ENCODE results near the gene SPDYE6. TPM values are rescaled to one million over a fixed set of nuclear protein-coding genes. Genes with fewer than 3 reads are reported as not detected.

SPDYE6 gene
- polyA plus RNA-seq, 1 of the 3 experiments (the other 2 are of a cell fraction), result not detected

DNA sequence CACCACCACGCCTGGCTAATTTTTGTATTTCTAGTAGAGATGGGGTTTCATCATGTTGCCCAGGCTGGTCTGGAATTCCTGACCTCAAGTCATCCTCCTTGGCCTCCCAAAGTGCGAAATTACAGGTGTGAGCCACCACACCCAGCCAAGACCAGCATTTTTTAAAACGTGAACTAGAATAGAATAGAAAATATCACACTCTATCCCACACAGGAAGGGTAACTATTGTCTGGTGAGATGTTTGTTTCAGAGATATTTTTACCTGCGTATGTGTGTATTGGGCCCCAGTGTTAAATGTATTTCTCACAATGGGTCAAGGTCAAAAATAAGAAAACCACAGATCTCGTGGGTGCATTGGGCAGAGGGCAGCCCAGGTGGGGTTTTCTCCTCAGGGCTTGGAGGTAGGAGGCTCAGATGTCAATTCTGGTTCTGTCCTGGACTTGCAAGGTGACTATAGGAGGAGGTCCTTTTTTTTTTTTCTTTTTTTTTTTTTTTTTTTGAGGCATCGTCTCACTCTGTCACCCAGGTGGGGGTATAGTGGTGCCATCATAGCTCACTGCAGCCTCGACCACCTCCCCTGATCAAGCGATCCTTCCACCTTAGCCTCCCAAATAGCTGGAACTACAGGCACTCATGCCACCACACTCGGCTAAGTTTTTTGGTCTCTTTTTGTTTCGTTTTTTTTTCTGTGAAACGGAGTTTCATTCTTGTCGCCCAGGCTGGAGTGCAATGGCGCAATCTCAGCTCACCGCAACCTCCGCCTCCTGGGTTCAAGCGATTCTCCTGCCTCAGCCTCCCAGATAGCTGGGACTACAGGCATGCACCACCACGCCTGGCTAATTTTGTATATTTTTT, 50.6 kb downstream of the SPDYE6 start:
- Histone ChIP-seq H3K9ac (no peak overlapping the region), H3K27me3 (ENCODE audit: insufficient read depth) (no peaks in the 10 kb centered on the region), H3K36me3 (replicated peaks in 1 of 2; ENCODE audit: control insufficient read depth in 1 of 2, insufficient read depth in 2 of 2, low read length in 1 of 2) (no peaks in the 10 kb centered on the region), H3K79me2 (ENCODE audit: insufficient read depth) (no peaks in the 10 kb centered on the region), H3K27ac (ENCODE audit: low read depth in 2 of 2, low read length in 1 of 2) (no peak overlapping the region), H3K4me2 (no peak overlapping the region), H3K9me3 (no peaks in the 10 kb centered on the region), H3K4me1 (ENCODE audit: control insufficient read depth in 1 of 2, insufficient read depth in 2 of 2, low read depth in 1 of 2, low read length in 1 of 2) (peaks cover 0 to 5% of the 10 kb centered on the region in 2 experiments; a peak in 1 of 4 replicates), H4K20me1 (ENCODE audit: insufficient read depth) (no peaks in the 10 kb centered on the region), H3K4me3 (ENCODE audit: low read depth in 2 of 2, low read length in 1 of 2) (no peak overlapping the region), H2AFZ (ENCODE audit: low read depth) (no peak overlapping the region), H3K9me2 (no peaks in the 10 kb centered on the region), H3F3A (replicated peaks; ENCODE audit: insufficient read depth) (no peaks in the 10 kb centered on the region)
- ChIA-PET POLR2A (no interaction called here), CTCF (interaction anchor here (0.7 to 2.3 kb wide), 4 partner anchors 10 to 145 kb away, joined by 3 to 7 read pairs (median 3); no protein-coding TSS in a partner anchor)
- WGBS (ENCODE audit: low lambda C conversion rate), result 90% methylated on average over 17 of the region's 17 CpGs
- DNase-seq, result no peak
- no peak for TF ChIP-seq EP300 (IDR thresholded peaks at IDR 0.05; ENCODE audit: borderline replicate concordance in 1 of 2, low read depth in 1 of 2, low read length in 1 of 2)
- TF ChIP-seq, protein P1, sequence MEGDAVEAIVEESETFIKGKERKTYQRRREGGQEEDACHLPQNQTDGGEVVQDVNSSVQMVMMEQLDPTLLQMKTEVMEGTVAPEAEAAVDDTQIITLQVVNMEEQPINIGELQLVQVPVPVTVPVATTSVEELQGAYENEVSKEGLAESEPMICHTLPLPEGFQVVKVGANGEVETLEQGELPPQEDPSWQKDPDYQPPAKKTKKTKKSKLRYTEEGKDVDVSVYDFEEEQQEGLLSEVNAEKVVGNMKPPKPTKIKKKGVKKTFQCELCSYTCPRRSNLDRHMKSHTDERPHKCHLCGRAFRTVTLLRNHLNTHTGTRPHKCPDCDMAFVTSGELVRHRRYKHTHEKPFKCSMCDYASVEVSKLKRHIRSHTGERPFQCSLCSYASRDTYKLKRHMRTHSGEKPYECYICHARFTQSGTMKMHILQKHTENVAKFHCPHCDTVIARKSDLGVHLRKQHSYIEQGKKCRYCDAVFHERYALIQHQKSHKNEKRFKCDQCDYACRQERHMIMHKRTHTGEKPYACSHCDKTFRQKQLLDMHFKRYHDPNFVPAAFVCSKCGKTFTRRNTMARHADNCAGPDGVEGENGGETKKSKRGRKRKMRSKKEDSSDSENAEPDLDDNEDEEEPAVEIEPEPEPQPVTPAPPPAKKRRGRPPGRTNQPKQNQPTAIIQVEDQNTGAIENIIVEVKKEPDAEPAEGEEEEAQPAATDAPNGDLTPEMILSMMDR (IDR thresholded peaks at IDR 0.05), result no peak
- no peak for TF ChIP-seq FOSL2 (IDR thresholded peaks at IDR 0.05; ENCODE audit: borderline replicate concordance, low read depth)
- no peak for TF ChIP-seq NRF1 (IDR thresholded peaks at IDR 0.05; ENCODE audit: low read depth, low read length)
- TF ChIP-seq CHD2 (IDR thresholded peaks at IDR 0.05; ENCODE audit: low read length, partially characterized antibody), result no peak
- TF ChIP-seq MXI1 (IDR thresholded peaks at IDR 0.05; ENCODE audit: low read depth, low read length), result no peak
- TF ChIP-seq TEAD4 (IDR thresholded peaks at IDR 0.05; ENCODE audit: borderline replicate concordance, insufficient read depth), result no peak
- no peak for TF ChIP-seq NFIC (IDR thresholded peaks at IDR 0.05; ENCODE audit: borderline replicate concordance)
- no peak for TF ChIP-seq JUND (IDR thresholded peaks at IDR 0.05)
- TF ChIP-seq TAF1 (IDR thresholded peaks at IDR 0.05; ENCODE audit: borderline replicate concordance, low read depth, low read length), result no peak

- no peaks in the 10 kb centered on the region for H3K27me3 ChIP-seq (ENCODE audit: insufficient read depth)
- no peak overlapping the region for H2AFZ ChIP-seq (ENCODE audit: low read depth)
- WGBS (ENCODE audit: low lambda C conversion rate), result 96% methylated on average over 9 of the region's 11 CpGs
- CTCF ChIA-PET, result interaction anchor here (0.9 kb wide), 1 partner anchor 11 kb away, joined by 3 read pairs; no protein-coding TSS in a partner anchor
- no peak overlapping the region for H3K4me2 ChIP-seq
- DNase-seq, result no peak
- no peaks in the 10 kb centered on the region for H3K36me3 ChIP-seq (replicated peaks in 1 of 2; ENCODE audit: control insufficient read depth in 1 of 2, insufficient read depth in 2 of 2, low read length in 1 of 2)
- no peaks in the 10 kb centered on the region for H3F3A ChIP-seq (replicated peaks; ENCODE audit: insufficient read depth)
- POLR2A ChIA-PET, result no interaction called here
- no peak overlapping the region for H3K9ac ChIP-seq
- peaks cover 0 to 5% of the 10 kb centered on the region in 2 experiments; a peak in 1 of 4 replicates for H3K4me1 ChIP-seq (ENCODE audit: control insufficient read depth in 1 of 2, insufficient read depth in 2 of 2, low read depth in 1 of 2, low read length in 1 of 2)
- H3K27ac ChIP-seq (ENCODE audit: low read depth in 2 of 2, low read length in 1 of 2), result no peak overlapping the region; a peak in 1 of 4 replicates
- no peaks in the 10 kb centered on the region for H4K20me1 ChIP-seq (ENCODE audit: insufficient read depth)
- no peak overlapping the region for H3K4me3 ChIP-seq (ENCODE audit: low read depth in 2 of 2, low read length in 1 of 2)
- no peaks in the 10 kb centered on the region for H3K79me2 ChIP-seq (ENCODE audit: insufficient read depth)
- no peaks in the 10 kb centered on the region for H3K9me2 ChIP-seq
- no peaks in the 10 kb centered on the region for H3K9me3 ChIP-seq
- TF ChIP-seq ZBTB33 (IDR thresholded peaks at IDR 0.05; ENCODE audit: borderline replicate concordance, low read depth), result no peak
- TF ChIP-seq FOXM1 (IDR thresholded peaks at IDR 0.05; ENCODE audit: low read depth), result no peak
- TF ChIP-seq, protein P1 (IDR thresholded peaks at IDR 0.05), result no peak
- no peak for TF ChIP-seq GATA2 (CRISPR knock-in tag; IDR thresholded peaks at IDR 0.05)
- no peak for TF ChIP-seq FOXJ3 (CRISPR knock-in tag; IDR thresholded peaks at IDR 0.05)
- TF ChIP-seq, protein P2, sequence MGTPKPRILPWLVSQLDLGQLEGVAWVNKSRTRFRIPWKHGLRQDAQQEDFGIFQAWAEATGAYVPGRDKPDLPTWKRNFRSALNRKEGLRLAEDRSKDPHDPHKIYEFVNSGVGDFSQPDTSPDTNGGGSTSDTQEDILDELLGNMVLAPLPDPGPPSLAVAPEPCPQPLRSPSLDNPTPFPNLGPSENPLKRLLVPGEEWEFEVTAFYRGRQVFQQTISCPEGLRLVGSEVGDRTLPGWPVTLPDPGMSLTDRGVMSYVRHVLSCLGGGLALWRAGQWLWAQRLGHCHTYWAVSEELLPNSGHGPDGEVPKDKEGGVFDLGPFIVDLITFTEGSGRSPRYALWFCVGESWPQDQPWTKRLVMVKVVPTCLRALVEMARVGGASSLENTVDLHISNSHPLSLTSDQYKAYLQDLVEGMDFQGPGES (IDR thresholded peaks at IDR 0.05; ENCODE audit: low read depth, low read length), result no peak
- no peak for TF ChIP-seq USF1 (IDR thresholded peaks at IDR 0.05; ENCODE audit: borderline replicate concordance, low read depth)
- TF ChIP-seq MAX (IDR thresholded peaks at IDR 0.05; ENCODE audit: low read depth), result no peak
- TF ChIP-seq RCOR1 (IDR thresholded peaks at IDR 0.05; ENCODE audit: low read length), result no peak
Observed at GRCh38 chr7:102304668-102305067, 51.6 kb downstream of the SPDYE6 start.

Data from SK-N-SH (cell line).